T-helper 9 cell (primary cell): Measurements from ENCODE around the gene TMEM171.

Experiments
- DNase-seq: peaks from one replicate; pipeline ENCODE4 v3.0.0-alpha.2; 2020

Gene TMEM171

DNA sequence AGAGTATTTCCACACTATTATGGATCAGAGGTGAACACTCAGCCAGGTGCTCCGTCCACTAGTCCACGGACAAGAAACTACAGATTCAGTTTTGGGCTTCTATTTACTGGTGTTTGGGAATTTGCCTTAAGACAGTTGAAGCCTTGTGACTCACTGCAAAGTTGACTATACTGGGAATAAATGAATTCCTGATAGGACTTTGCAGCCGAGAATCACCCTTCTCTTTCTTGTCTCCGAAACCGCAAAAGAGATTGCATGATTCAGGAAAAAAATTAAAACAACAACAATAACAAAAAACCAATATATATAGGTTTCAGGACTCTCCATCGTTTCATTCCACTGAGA is 716 bp downstream of the TMEM171 start:
- DNase-seq: no peak

DNA sequence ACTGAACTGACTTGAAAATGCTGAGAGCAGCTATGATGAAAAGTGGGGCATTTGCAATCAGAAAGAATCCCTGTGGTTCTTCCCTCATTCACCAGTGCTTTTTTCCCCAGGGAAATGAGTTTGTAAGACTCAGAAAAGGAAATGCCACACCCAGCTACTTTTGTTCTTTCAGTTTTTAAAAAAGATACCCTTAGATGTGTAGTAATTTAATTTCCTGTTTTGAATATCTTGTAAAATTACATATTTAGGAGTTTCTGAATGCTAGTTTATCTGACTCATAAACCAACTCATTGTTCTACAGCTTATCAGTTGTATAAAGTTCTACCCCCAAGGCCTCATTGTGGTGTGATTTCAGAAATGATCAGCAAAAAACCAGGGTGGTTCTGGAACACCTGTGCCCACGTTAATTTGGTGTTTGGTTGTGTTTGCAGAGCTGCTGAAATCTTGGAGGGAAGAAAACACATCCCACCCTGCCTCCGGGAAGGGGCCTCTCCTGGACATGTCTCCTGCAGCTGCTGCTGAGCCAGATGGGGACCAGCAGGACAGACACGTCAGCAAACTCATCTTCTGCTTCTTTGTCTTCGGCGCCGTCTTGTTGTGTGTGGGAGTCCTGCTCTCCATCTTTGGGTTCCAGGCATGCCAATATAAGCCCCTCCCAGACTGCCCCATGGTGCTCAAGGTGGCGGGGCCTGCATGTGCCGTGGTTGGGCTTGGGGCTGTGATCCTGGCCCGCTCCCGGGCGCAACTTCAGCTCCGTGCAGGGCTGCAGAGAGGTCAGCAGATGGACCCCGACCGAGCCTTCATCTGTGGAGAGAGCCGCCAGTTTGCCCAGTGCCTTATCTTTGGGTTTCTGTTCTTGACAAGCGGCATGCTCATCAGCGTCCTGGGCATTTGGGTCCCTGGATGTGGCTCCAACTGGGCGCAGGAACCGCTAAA is 2.8 kb downstream of the TMEM171 start:
- DNase-seq: no peak

DNA sequence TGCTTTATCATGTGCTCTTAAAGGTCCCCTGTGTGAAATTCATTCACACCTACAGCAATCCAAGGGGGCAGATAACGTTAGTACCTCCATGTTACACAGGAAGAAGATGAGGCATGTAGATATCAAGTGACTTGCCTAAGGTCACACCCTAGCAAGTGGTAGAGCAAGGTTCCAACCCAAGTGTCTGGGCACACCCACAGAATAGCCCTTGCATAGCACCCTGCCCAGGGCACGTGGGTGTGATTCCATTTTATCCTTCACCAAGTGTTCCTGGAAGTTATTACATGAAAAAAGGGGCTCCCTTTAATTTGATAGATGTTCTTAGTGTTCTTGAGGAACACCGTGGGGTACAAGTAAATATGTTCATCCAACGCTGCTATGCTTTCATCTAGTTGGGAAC is 4.9 kb downstream of the TMEM171 start:
- DNase-seq: no peak

DNA sequence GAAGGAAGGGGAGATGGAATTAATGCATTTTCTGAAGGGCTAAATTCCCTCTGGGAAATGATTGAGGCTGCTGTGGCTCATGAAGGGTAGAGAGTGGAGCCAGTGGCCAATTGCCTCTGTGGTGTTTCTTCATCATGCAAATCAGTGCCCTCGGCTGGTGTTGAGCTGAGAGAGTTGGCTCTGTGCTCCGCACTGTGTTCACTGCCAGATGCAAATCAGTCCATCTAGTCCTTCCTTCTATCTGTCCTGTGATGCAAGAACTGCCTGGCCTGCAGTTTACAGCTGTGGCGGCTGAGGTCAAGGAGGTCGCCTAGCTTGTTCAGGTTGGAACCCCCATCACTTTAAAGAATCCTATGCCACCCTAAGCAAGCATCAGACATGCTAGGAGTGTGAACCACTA is 6.0 kb downstream of the TMEM171 start:
- no peak for DNase-seq

DNA sequence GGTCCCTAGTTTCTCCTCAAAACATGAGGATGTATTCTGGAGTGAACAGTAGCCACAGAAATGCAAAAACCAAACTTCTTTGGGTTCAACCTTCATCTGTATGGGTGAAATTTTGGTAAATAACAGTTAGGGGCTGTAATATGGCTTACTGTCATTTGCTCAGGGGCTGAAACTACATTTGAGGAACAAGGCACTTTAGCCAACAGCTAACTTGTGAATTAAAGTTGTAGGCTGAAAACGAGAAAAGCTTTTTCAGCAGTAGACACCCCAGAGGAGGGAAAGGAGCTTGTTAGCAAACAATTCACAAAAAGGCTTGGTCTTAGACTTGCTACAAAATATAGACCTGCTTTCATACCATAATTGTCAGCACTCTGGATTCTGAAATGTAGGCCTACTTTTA is 6.6 kb downstream of the TMEM171 start:
- DNase-seq: no peak

DNA sequence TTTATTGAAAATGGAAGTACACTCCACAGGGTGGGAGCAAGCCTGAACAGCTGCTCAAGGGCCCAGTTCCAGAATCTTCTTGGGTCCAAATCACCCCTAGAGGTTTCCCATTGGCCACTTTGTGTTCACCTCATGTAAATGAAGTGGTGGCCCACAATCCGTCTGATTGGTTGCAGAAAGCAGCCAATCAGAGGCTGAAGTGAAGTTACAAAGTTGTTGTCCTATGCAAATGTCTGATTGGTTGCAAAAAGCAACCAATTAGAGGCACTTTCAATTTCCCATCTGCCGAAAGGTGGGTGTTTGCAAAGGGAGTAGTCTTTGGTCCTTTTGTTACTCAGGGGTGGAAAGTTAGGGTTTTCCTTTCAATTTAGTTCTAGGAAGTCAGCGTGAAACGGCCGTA is 8.8 kb downstream of the TMEM171 start:
- DNase-seq: no peak

DNA sequence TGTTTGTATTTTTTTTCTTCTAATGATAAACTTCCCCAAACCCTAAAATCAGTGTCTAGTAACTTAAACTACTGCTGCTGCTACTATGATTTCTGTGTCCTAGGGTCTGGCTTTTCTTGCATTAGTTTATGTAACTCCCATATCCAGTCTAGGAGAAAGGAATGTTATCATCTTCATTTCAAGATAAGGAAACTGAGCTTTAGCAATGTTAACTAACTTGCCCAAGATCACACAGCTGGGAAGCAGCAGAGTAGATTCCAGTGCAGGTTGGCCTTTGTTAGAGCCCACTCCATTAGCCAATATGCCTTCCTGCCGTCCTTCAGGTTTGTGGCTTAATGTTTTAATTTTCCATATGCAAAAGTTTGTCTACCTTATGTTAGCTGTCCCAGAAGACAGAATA is 10.4 kb downstream of the TMEM171 start:
- DNase-seq: no peak

DNA sequence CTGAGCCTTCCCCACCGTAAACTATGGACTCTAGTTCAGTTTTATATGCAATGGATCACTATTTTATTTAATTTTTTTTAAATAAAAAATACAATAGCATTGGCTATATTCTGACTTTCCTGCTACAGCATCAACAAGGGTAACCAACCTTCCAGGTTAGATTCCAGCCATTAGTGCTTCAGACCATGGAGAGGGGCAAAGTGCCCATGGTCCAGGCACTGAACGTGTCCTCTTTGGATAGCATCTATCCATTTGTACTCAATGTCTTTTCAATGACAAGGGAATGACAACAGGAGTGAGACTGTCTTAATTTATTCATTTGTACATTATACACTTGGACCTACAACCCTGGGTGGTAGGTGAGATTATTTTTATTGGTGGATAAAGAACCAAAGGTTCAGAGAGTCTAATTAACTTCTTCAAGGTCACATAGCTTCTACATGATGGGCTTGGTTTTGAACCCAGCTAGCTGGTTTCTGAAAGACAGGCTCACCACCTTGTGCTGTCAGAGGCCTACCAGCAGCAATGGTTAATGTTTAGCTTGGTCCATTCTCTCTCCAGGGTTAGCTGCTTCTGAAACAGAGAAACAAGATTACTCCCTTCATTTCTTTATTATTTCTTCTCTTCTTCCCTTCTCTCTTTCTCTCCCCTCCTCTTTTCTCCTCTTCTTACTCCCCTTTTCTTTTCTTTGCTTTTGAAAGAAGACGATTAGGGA is 11.5 kb downstream of the TMEM171 start:
- DNase-seq: no peak

DNA sequence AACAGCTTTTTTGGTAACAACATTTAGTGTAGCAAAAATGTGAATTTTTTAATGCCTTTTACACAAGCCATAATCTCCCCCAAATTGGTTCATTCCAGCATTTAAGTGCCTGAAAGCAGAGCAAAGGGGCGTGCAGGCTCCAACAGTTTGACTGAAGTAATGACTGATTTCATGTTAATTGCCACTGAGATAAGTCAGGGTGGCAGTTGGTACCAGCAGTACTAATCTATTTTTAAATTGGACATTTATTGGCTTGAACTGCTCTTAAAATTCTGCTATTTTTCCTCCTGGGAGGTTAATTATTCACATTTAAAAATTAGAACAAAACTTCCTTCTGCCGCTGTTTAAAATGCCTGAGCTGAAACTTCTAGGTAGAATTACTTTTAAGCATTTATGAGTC is 12.4 kb downstream of the TMEM171 start:
- DNase-seq: no peak

DNA sequence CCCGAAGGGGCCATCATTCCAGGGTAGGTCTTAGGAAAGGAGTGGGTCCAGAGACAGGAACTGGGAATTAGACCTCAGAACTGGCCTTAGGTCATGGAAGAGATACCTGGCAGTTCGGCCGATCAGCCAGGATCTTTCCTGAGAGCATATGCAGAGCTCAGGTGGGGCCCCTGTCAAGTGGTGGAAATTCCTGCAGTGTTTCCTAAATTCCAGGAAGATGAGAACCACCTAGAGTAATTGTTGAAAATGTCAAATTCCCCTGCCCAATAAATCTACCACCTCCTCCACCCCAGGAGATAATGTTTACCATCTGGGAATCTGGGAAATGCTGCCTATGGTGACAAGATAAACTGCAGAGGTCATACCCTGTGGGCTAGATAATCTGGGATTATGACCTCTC is 14.6 kb downstream of the TMEM171 start:
- no peak for DNase-seq

DNA sequence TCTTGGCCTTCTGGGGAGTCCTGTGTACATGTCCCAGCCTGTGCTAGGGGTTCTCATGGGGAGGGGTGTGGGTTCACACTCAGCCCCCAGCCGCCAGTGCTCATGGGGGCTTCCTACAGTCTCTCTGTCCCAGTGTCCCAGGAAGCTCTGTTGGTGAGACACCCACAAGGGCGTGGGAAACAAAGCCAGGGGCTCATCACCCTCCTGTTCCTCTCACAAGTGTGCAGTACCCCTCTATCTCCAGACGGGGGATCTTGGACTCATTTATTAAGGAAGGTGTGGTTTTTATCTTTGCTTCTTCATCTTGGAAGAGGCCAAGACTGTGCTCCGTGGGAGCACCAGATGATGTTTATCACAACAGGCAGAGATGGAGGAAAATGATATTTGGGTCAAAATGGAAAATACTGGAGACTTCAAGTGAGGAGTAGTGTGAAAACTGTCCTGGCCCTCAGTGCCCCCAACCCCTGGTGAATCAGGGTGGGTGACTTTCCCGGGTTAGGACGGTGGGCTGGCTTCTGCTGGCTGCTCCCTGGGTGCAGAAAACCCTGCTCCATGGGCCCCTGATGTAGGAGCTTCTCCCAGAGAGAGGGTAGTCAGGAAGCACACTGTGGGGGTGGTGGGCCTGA is 15.2 kb downstream of the TMEM171 start:
- no peak for DNase-seq

DNA sequence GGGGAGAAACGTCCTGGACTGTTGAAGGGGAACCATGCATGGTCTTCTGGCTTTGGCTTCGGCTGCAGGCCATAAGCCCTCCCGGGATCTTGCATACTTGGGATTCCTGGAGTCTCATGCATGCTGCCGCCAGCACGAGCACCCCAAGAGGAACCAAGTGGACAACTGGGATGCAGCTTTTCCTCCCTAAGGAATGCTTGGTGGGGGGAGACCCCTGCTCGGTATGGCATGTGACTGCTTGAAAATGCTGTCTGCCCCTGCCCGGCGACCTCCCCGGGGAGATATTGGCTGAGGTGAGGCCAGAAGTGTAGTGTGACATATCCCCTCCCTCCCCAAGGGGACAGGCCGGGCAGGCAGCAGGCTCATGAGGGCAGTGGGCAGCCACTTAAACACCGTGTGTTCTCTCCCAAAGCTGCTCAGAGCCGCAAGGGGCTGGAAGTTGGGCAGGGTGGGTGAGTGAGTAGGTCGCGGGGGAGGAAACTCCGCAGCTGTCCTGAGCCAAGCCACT is 15.7 kb downstream of the TMEM171 start:
- no peak for DNase-seq

DNA sequence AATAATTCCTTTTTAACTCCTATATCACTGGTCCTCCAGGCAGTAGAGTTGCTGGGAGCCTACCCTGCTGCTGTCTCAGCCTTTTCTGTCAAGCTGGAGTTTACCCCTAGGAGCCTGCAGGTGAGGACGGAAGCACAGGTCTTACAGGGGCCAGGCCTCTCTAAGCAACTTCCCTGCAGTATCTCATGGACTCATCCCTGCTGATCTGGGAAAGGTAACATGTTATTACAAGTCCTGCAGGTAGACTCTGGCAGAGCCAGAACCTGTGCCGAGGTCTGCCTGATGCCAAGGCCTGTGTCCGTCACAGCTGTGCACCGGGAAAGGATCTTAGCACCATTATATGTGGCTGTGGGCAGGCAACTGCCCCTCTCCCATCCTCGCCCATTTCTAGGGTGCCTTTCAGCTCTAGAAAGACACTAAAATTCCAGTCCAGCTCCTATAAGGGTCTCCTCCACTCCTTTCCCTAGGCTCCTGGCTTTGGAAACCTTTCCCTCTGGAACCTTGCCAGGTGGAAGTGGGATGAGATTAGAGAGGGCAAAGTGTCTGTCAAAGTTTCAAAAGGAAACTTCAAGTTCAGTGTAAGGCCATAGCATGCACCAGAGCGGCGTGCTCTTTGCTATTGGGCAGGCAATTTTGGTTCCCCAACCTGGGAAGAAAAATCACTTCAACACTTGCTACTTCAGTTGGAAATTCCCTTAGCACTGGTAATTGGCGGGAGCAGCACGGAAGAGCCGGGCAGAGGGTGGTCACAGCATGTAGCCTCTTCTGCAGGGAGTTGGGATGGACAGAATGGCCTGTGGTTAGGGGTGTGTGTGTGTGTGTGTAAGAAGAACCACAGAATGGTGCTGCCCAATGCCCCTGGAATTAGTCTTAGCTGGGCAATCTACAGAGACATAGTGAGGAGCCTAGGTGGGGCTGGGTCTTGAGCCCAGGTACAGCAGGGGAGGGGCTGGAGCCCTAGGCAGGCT is 17.5 kb downstream of the TMEM171 start:
- DNase-seq: no peak

DNA sequence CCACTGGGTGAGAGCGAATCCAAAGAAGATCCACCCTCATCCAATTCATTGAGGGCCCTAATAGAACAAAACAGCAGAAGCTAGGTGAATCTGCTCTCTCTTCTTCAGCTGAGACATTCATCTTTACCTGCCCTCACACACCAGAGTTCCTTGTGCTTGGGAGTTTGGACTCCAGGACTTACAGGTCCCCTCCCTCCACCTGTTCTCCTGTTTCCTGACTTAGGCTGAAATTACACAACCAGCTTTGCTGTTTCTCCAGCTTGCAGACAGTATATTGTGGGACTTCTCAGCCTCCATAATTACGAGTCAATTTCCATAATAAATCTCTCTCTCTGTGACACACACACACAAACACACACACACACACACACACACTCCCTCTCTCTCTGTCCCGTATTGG is 19.1 kb downstream of the TMEM171 start:
- no peak for DNase-seq

DNA sequence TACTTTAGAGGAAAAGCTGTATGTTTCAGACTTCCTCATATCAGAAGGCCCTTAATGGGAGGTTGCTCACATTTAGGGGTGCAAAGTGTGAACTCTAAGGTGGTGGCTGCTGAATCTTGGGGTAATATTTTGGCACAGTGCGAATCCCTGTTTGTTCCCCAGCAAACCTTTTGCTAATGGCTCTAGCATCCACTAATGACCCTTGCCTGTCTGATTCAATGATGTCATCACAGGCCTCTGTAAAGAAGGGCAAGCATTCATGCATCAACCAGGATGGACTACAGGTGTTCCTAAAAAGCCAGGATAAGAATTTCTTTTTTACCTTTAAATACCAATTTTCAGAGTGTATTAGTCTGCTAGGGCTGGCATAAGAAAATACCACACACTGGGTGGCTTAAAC is 20.4 kb downstream of the TMEM171 start:
- DNase-seq: no peak

DNA sequence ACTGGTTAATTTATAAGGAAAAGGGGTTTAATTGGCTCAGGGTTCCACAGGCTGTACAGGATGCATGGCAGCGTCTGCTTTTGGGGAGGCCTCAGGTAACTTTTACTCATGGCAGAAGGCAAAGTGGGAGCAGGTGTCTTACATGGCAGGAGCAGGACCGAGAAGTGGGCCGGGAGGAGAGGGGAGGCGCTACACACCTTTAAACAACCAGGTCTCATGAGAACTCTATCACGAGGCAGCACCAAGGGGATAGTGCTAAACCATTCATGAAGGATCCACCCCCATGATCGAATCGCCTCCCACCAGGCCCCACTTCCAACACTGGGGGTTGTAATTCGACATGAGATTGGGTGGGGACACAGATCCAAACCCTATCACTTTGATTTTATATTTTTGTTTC is 21.7 kb downstream of the TMEM171 start:
- DNase-seq: no peak

DNA sequence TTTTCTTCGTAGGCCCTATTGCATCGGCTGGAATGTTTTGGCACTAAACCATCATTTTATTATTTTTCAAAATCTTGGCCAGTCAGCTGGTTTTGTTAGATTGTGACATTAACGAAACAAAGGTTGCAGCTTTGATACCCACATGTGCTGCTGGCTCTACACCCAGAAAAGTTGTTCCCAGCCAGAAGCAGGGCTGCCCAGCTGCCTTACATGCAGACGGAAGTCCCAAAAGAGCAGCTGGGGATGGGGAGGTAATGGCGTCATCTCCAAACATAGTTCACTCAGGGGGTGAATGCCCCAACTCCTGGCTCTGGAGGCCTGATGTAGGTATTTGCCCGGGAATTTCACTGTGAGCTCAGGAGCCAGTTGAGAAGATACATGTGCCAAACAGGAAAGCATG is 23.3 kb downstream of the TMEM171 start:
- no peak for DNase-seq

DNA sequence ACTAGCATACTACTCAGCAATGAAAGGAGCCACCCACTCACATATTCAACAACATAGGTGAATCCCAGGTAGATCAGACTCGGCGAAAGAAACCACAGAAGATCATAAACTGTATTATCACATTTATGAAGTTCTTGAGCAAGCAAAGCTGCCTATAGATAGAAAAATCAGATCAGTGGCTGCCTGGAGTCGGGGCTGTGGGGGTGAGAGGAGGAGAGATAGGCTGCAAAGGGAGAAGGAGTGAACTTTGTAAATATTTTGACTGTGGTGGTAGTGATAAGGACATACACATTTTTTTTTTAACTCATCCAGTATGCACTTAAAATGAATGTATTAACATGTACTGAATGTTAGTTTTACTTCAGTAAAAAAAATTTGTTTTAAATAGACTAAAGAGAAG is 29.2 kb downstream of the TMEM171 start:
- no peak for DNase-seq

DNA sequence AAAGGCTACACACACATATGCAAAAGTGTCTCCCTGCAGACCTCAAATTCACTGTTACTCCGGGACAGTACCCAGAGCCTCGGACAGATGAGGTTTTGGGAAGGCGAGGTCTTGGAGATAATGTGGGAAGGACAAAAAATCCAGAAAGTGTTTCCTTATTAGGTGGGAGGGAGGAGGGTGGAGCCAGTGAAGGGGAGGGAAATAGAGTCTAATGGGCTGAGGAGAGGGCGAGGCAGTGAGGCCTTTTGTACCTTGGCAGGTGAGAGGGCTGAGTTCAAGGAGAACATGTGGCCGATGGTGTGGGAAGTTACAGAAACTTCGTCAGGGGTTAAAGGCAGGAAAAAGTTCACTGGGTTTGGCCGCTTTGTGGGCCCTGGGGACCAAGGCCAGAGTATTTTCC is 30.5 kb downstream of the TMEM171 start:
- no peak for DNase-seq

DNA sequence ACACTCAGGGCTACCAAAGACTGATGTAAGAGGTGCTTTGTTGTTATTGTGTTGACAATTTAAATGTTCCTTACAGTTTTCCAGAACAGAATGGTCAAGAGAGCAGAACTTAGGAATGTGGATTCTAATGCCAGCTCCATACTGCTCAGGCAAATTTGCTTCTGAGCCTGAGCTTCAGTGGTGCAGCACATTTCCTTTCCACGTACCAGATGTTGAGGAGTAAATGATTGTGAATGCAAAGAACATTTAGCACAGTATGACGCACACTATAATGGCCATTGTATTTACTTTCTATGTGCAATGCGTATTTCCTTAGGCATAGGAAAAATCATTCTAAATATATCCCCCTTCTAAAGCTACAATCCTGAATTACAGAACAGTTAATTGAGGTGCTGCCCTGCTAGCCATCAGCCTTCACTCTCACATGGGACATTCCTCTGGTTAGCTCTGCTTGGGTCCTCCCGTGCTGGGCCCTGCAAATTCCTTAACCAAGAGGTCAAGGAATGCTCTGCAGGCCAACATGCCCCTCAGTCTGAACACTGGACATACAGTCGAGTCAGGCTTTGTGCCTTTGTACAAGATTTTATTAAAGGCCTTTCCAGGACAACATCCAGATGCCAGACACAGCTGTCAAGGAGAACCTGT is 31.5 kb downstream of the TMEM171 start:
- DNase-seq: no peak

DNA sequence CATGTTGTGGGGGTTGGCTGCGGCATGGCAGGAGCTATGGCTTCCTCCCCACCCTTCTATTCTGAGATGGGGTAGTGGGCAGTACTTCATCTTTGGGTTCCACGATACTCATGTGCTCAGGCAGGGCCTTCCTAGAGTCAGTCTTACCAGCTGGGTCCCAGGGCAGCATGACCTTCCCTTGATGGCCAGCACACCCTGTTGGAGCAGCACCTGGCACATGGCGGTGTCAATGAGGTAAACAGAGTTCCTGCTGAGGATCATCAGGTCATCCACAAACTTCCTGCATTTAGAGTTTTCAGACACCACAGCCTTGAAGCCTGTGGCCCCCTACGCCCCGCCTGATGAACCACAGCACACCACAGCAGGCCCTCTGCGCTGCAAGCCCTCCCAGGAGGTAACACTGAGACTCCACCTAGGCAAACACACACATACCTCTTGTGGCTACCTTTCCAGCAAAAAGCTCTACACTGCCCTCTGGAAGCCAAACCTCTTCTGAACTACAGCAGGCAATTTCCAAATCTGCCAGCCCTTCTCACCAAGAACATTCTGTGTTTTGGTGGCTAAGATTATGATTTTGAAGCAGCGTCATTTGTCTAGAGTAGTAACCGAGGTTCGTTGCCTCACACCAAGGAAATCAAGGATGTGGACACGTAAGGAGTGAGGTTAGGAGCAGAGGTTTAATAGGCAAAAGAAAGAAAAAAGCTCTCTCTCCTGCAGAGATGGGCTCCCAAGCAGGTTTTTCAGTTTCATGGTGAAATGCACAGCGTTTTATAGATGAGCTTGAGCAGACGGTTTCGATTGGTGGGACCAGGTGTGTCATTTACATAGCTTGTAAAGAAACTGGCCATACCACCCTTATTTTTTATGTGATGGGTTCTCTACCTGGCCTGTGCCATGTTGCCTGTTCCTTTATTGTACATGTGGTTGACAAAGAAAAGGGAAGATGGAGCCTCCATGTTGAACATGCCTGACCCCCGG is 32.3 kb downstream of the TMEM171 start:
- DNase-seq: no peak
